Neural progenitor cell (in vitro differentiated cells): ENCODE data around the gene LCE3D.
"Not testable (repeated sequence)": the region's sequence is repeated elsewhere in the genome, so short reads cannot be mapped to it uniquely, and the experiment has no call there.

ENCODE experiments used
- EZH2 ChIP-seq: fragments of 200-600 bp; sonication (generic); IDR thresholded peaks from 2 replicates; pipeline ENCODE4 v1.6.1; 2017; ENCODE audit warnings: antibody characterized with exemption, mild to moderate bottlenecking, moderate library complexity
- EZH2phosphoT487 ChIP-seq: fragments of 200-600 bp; sonication (generic); IDR thresholded peaks from 2 replicates; pipeline ENCODE4 v1.6.1; 2017; ENCODE audit warnings: antibody characterized with exemption
- TF ChIP-seq, protein P1 (sequence below): fragments of 200-600 bp; sonication (generic); IDR thresholded peaks from 2 replicates; pipeline ENCODE4 v1.5.1; 2017; ENCODE audit warnings: antibody characterized with exemption, mild to moderate bottlenecking

DNA sequence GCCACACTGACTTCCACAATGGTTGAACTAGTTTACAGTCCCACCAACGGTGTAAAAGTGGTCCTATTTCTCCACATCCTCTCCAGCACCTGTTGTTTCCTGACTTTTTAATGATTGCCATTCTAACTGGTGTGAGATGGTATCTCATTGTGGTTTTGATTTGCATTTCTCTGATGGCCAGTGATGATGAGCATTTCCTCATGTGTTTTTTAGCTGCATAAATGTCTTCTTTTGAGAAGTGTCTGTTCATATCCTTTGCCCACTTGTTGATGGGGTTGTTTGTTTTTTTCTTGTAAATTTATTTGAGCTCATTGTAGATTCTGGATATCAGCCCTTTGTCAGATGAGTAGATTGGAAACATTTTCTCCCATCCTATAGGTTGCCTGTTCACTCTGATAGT is 32.0 kb downstream of the LCE3D start:
- TF ChIP-seq, protein P1, sequence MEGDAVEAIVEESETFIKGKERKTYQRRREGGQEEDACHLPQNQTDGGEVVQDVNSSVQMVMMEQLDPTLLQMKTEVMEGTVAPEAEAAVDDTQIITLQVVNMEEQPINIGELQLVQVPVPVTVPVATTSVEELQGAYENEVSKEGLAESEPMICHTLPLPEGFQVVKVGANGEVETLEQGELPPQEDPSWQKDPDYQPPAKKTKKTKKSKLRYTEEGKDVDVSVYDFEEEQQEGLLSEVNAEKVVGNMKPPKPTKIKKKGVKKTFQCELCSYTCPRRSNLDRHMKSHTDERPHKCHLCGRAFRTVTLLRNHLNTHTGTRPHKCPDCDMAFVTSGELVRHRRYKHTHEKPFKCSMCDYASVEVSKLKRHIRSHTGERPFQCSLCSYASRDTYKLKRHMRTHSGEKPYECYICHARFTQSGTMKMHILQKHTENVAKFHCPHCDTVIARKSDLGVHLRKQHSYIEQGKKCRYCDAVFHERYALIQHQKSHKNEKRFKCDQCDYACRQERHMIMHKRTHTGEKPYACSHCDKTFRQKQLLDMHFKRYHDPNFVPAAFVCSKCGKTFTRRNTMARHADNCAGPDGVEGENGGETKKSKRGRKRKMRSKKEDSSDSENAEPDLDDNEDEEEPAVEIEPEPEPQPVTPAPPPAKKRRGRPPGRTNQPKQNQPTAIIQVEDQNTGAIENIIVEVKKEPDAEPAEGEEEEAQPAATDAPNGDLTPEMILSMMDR = not testable (repeated sequence)
- TF ChIP-seq EZH2, EZH2phosphoT487: not testable (repeated sequence)
